Measurements from ENCODE around the gene ZNF584.
A peak's percentile ranks its signal among the peaks of the same experiment; 100 is the strongest.
"Not testable (repeated sequence)": the region's sequence is repeated elsewhere in the genome, so short reads cannot be mapped to it uniquely, and the experiment has no call there.

The ZNF584 gene

DNA sequence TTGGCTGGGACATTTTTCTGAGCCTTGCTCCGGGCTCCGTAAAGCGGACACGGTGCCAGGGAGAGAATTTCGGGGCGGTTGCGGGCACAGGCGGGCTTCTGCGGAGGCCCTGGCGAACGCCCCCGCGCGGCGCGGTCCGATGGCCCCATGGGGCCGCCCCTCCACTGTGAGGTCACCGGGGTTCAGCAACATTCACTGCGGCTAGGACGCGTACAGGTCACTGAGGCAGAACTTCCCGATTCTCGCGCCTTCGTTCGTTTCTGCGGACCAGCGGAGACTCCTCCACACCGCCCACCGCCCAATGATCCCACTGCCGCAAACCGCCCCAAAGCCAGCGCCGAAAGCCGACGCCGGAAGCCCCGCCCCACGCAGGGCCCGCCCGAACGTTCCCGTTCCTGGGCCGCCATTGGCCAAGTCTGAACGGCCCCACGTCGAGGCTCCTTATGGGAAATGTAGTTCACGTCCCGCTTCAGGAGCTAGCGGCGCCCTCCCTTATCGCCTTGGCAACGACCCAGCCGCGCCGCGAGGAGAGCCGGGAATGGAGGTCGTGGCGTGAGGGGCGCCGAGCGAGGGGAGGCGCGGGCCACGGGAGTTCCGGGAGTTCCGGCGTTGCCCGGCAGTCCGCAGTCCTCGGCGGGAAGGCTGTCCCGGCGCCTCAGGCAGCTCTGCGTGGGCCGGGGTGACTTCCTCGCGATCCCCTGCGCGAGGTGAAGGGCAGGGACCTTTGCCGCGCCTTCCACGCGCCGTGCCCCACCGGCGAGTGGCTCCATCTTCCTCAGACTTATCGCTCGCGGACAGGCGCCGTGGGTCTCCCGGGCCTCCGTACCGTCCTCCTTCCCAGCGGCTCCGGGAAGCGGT is at the start of gene ZNF584:
ZNF584 (plus strand) TSS at position 498 of the 858 bp plus-strand sequence. CDS start 499 bp downstream, outside the sequence.
- peak; percentile 95 for DNase-seq (ENCODE audit: low spot score)

DNA sequence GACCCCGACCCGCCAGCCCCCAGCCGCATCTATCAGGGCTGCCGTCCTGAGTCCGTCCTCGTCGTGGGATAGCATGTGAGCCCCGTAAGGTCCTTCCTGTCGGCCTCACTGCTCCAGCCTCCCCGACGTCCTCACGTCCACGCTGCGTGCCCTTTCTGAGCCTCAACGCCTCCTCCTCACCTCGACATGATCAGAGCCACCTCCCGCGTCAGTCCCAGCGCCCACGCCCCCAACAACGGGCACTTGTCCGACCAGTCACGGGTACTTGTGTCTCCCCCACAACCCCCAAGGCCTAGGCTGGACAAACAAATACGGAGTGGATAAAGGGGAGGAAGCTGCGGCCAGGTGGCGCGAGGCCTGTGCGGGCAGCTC is 46.6 kb upstream of the ZNF584 start:
- DNase-seq (ENCODE audit: low spot score) = peak; percentile 60

DNA sequence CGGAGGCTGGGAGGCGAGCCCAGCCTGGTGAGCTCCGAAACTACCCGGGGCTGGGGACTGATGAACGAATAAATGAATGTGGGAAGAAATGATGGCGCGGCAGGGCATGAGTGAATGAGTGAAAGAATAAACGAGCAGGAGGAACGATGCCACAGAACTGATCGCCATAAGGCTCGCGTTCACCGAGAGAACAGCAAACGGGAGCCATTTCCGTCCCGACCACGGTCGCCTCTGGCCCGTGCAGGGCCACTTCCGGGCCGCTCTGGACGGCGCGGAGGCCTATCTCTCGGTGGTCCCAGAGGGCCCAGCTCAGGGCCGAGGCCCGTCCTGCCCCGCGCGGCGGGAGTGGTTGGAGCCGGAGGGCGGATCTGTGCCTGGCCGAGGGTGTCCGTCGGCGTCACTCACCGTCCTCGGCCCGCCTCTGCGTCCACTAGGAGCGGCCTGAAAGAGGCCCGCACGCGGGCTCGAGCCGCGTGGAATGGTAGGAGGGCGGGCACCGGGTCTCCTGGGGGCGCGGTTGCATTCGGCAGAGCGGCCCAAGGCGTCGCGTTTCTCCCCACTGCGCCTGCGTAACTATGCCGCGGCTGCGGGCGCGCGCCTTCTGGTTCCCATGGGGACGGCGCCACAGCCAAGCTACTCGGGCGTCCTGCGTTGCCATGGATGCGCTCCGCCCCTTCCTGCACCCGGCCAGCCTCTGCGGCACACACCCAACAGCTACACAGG is 46.0 kb upstream of the ZNF584 start, which contains the start of gene ZNF497:
ZNF497 (minus strand) TSS at position 480 of the 723 bp plus-strand sequence. CDS start 5,116 bp downstream, outside the sequence.
- DNase-seq (ENCODE audit: low spot score) = peak; percentile 97

DNA sequence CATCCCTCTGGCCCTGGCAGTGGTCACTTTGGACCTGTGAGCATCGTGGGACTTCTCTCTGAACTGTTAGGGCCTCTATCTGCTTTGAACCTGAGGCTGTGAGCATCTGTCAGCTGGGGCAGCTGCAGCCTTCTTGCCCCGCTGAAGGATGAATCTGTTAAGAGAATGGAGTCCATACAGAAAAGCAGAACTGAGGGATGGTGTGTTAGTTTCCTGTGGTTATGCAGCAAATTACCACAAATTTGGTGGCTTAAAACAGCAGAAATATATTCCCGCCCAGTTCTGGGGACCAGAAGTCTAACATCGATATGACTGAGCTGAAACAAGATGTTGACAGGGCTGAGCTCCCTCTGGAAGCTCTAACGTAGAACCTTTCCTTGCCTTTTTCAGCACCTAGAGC is 44.3 kb upstream of the ZNF584 start:
- no peak for DNase-seq (ENCODE audit: low spot score)

DNA sequence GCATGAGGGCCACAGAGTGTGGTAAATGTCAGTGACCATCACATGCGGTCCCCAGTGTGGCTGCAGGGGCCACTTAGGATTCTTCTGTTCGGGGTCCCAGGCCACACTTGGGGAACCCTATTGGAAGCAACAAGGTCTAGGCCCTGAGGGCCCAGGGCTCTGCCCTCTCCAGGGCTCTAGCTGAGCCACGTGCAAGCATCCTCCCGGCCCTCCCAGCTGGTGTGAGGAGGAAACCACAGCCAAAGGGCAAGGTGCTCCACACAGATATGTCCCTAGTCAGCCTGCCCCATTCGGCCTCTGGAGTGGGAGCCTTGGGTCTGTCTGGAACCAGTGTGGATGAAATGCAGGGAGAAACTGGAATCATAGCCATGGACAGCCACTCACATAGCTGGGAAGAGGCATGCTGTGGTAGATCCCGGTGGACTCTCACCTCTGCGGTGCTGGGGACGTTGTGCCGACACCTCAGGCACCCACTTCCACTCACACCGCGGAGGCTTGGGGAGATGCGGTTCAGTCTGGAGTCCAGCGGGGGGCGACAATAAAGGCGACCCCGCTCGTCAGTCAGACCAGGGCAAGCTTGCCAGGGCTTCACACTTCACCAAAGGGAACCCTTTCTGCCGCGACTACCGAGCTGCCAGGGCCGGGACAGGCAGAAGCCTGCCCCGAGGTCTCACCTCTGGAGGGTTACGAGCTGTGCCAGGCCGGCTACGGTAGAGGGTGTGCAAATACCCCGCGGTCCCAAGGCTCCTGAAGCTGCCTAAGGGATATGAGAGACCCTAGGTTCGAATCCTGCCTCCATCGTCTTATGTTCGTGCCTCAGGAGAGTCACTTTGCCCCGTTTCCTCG is 41.6 kb upstream of the ZNF584 start:
- no peak for DNase-seq (ENCODE audit: low spot score)

DNA sequence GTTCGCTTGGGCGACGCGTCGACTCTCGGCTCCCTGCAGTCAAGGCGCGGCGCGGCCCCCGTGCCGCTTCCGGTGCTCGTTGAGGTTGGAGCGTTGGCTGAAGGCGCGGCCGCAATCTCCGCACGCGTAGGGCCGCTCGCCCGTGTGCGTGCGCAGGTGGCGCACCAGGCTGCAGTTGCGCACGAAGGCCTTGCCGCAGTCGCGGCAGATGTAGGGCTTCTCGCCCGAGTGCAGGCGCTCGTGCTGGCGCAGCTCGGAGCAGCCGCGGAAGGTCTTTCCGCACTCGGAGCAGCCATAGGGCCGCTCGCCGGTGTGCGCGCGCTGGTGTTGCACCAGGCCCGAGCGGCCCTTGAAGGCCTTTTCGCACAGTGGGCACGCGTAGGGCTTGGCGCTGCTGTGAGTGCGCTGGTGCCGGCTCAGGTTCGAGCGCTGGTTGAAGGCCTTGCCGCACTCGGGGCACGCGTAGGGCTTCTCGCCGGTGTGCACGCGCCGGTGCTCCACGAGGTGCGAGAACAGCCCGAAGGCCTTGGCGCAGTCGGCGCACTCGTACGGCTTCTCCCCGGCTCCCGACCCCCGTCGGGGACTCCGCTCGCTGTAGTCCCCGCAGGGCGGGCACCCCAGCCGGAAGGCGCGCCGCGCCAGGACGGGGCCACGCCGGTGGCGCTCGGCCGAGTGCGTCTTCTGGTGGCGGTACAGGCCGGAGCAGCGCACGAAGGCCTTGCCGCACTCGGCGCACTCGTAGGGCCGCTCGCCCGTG is 40.6 kb upstream of the ZNF584 start:
- DNase-seq (ENCODE audit: low spot score) = no peak

DNA sequence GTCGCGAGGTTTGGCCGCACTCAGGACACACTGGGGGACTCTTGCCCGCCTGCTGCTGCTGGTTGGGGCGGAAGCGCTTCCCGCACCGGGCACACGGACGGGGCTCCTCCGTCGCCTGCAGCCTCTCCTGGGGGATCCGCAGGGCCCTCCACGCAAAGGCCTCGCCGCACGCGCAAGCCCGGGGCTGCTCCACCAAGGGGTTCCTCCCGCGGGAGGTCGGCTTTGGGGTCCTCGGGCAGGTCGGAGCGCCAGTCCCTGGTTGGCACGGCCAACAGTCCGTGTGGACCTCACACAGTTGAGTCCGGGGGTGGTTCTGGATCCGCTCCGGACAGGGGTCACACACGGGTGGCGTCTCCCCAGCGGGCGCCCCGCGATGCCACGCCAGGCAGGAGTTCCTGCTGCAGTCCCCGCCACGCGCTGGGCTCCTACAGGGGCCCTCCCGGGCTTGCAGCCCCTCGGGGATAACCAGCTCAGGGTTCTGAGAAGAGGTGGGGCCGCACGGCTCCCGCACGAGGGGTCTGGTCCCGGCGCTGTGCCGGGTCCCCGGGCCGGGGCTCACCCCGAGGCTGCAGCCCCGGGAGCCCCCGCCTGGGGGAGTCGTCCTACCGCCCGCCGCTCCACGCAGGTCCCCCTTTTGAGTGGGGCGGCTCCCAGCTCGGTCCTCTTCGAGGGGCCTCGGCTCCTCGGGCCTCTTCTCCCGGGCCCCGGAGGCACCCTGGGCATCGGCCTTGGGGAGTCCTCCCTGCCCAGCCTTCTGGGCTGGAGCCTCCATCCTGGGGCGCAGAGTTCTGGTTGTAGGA is 39.7 kb upstream of the ZNF584 start:
- no peak for DNase-seq (ENCODE audit: low spot score)

DNA sequence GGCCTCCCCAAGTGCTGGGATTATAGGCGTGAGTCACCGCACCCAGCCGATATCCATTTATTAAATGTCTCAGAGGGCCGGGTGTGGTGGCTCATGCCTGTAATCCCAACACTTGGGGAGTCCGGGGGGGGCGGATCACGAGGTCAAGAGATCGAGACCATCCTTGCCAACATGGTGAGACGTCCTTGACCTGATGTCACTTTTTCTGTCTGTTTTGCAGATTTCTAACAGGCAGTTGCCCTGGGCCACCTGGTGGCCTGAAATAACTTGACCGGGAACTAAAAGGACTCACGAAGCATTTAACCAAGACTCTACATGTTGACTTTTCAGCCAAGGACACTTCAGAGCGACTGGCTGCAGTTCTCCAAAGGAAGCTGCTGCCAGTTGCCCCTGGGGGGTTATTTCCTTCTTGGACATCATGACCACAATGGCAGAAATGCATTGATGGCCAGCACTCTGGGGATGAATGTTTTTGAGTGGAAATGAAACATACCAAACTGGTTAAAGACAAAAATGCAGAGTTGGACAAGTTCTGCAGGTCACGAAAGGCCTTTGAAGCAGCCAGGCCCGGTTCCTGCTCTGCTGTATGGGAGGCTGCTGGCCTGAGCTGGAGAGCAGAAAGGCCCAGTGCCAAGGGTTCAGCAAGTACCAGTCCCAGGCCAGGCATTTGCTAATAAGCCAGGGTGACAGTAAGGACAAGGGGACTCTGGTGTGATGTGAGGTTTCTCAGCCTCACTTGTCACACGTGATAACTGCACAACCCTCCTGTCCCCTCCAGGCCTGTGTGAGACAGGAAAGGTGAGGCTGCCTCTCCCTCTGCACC is 35.9 kb upstream of the ZNF584 start:
- DNase-seq (ENCODE audit: low spot score) = no peak

DNA sequence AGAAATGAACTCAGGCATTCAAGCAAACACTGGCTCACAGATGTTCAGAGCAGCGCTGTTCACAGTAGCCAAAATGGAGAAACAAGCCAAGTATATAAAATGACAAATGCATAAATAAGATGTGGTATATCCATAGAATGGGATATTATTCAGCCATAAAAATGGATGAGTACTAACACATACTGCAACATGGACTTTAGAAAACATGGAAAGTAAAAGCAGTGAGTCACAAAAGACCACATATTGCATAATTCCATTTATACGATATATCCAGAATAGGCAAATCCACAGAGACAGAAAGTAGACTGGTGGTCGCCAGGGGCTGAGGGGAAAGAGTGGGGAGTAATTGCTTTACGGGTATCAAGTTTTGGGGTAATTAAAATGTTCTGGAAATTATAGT is 34.2 kb upstream of the ZNF584 start:
- DNase-seq (ENCODE audit: low spot score) = no peak

DNA sequence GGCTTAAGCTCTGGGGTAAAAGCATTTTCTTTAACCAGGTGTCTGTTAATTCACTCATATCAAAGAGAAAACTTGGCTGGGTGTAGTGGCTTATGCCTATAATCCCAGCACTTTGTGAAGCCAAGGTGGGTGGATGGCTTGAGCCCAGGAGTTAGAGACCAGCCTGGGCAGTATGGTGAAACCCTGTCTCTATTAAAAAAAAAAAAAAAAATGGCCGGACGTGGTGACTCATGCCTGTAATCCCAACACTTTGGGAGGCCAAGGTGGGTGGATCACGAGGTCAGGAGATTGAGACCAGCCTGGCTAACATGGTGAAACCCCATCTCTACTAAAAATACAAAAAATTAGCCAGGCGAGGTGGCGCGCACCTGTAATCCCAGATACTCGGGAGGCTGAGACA is 31.7 kb upstream of the ZNF584 start:
- DNase-seq (ENCODE audit: low spot score) = not testable (repeated sequence)

DNA sequence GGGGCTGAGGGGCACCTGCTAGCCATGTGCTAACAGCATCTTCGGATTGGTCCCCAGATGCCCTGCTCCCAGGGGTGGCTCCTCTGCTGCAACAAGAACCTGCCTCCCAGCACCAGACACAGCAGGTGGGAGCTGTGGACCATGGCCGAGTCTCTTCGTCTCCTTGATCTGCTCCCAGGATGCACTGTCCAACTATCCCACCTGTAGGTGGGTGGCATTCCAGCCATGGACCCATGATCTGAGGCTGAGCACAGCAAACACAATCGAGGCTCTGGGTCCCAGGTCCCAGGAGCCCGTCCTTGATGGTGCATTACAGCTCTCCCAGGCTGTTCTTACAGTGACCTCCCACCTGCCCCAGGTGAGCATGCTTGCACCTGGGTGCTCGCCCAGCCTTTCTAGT is 29.2 kb upstream of the ZNF584 start:
- no peak for DNase-seq (ENCODE audit: low spot score)

DNA sequence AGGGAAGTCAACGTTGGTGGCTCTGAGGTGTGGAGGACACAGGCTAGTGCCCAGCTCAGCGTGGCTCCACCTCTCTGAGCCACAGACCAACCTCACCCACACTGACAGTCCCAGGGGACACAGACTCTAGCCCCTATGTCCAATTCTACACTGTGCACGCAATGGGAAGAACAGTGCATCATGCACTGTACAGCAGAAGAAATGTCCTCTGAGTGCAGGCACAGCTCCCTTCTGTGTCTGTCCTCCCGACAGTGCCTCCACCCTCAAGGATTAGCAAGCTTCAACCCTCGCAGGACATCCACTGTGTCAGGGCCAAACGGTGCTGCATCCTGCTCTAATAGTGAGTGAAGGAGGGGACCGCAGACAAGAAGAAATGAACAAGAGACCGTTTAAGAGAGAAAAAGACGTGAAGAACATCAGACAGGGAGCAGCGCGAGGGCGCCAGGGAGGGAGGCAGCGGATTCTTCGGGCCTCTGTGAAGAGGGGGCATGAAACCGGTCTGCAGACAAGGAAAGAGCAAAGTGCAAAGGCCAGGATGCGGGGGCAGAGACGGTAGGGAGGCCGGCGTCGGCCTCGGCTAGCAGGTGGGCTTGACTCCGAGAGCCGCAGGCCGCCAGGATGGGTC is 28.3 kb upstream of the ZNF584 start:
- no peak for DNase-seq (ENCODE audit: low spot score)

DNA sequence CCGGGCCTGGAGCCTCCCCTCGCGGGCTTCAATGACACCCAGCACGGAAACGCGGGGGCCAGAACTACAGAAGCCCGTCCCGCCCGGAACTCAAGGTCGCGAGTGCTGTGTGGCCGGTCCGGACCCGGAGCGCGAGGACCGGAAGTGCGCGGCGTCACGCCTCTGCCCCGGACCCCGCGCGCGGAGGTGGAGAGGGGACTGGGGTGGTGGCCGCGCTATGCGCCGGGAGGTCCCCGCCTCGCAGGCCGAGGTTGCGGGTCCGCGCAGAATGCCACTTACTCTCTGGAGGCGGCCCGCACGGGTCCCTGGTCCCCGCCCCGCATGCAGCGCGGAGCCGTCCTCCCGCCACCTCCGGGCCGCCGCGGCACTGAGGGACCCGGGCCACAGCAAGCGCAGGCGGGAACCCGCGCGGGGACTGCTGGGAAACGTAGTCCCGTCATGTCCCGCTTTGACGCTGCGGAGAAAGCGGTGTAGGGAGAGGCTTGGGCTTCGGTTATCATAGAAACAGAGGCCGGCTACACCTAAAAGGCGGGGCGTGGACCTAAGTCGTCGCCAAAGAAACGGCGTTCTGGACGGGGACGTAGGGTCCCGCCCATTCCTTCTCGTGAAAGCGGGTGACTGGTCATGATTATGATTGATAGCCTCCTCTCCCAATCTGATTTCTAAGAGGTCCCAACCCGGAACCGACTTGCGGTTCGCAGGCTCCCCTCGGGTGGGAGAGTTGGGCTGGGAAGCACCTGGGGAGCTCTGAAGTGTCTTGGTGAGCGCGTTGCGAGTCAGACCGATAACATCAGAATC is 27.6 kb upstream of the ZNF584 start, which contains the start of gene ZNF837:
ZNF837 (minus strand) TSS at position 369 of the 798 bp plus-strand sequence. CDS start 11,698 bp downstream, outside the sequence.
- peak; percentile 100 for DNase-seq (ENCODE audit: low spot score)

DNA sequence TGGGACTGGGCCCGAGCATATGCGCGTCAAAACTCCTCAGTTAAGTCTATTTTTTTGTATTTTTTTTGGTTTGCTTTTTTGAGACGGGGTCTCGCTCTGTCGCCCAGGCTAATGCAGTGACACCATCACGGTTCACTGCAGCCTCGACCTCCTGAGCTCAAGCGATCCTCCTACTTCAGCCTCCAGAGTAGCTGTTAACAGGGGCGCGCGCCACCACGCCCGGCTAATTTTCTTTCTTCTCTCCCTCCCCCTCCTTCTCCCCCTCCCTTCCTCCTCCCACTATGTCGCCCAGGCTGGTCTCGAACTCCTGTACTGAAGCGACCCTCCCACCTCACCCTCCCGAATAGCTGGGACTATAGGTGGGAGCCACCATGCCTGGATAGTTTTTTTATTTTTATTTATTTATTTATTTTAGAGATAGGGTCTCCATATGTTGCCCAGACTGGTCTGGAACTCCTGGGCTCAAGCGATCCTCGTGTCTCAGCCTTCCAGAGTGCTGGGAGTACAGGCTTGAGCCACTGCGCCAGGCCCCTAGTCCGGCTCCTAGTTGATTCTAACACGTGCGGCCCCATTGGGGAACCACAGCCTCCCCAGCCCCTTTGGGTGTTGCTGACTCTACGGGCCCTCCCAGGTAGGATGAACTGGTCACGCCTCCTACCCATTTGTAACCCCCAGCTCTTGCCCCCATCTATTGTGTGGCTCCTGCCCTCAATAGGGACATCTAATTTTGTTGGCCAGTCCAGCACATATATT is 26.8 kb upstream of the ZNF584 start:
- DNase-seq (ENCODE audit: low spot score) = no peak

DNA sequence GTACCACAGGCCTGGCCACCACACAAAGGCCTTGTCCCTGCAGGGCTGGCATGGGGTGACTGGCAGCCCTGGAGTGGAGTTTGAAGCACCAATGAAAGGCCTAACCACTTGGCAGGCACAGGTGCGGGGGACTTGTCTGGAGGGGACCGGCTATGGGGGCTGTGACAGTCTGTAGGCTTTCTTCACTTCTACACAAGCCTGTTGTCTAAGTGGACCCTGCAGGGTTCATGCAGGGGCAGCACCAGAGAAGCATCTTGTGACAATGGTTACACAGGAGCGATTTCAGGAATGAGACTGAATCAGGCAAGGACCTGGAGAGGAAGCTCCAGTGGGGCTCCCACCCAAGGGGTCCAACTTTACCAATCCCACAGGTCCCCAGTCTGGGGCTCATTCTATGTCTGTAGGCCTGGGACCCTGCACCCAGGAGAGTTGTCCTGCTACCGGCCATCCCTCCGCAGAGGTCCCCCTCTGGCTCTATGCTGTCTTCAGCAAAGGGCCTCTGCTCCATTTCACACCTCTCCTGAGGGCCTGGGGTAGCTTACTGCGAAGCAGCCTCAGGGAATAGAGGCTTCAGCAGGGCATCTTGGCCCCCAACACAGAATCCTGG is 25.3 kb upstream of the ZNF584 start:
- no peak for DNase-seq (ENCODE audit: low spot score)

DNA sequence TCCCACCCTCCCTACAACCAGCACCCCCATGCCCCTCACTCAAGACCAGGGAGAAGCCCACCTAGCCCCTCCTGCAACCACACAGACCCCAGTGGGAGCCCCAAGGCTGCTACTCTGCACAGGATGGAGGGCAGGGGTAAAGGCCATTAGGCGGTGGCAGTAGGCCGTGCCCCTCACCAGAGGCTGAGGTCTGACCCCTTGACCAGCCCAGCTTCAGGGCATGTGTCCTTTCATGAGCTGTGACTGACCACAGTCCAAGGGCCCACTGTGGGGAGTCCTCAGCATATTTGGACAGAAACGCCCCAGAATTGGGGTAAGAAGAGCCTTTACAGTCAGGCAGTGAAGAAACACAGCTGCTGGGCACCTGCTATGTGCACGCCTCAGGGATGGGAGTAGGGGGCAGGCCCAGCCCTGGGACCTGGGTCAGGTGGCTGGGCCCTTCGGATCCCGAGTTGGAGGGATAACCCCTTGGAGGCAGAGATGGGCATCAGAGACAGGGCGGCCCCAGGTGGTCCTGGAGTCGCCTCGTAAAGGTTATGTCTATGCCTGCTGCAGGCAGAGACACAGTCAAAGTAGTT is 23.0 kb upstream of the ZNF584 start:
- no peak for DNase-seq (ENCODE audit: low spot score)
